NT2/D1 (cell line): ENCODE data around the gene LAIR2.

Experiments used
- SUZ12 ChIP-seq: IDR thresholded peaks from 2 replicates; pipeline ENCODE4 v1.6.1; 2011; ENCODE audit not compliant: insufficient read length, insufficient read depth; ENCODE audit errors: extremely low read depth
- ZNF274 ChIP-seq: IDR thresholded peaks from 2 replicates; pipeline ENCODE4 v1.6.1; 2011; ENCODE audit warnings: mild to moderate bottlenecking, low read depth, low read length

GRCh38 chr19:54489341-54489740 is 13.3 kb upstream of the LAIR2 start:
- TF ChIP-seq SUZ12, result no peak
- TF ChIP-seq ZNF274, result no peak
